Panc1 (cell line): ENCODE data around the gene ACOT8. TPM values are rescaled to one million over a fixed set of nuclear protein-coding genes. Genes with fewer than 3 reads are reported as not detected.

Source experiments
- ATAC-seq: fragments of 200-7000 bp; cut with Tn5 transposase; 2 replicates; pipeline ENCODE4 v1.9.1; 2020; ENCODE audit warnings: mild to moderate bottlenecking, moderate library complexity
- BruUV-seq: library from RNA; stranded (reverse); fragments of 400-500 nt; replicated peaks from 2 replicates; lab custom pipeline; 2021; lab: Mats Ljungman, UMichigan
- CTCF ChIA-PET: fragments of 300-600 bp; sonication (Branson Sonifier 250); formaldehyde crosslinking; loops from one replicate; lab custom pipeline; 2022; ENCODE audit warnings: antibody characterized with exemption; lab: Charles Lee
- POLR2A ChIA-PET: fragments of 300-600 bp; sonication (Branson Sonifier 250); formaldehyde crosslinking; loops from one replicate; lab custom pipeline; 2022; ENCODE audit warnings: antibody characterized with exemption; lab: Charles Lee
- DNase-seq: peaks from one replicate; pipeline ENCODE4 v3.0.0-alpha.2; 2010; ENCODE audit warnings: low read depth, low spot score
- H3K27ac ChIP-seq: 2 replicates; pipeline ENCODE4 v1.5.1; 2011; ENCODE audit warnings: mild to moderate bottlenecking, low read length, inconsistent platforms
- H3K27me3 ChIP-seq: fragments of 200-500 bp; sonication (Bioruptor generic); 2 replicates; pipeline ENCODE4 v1.6.0; 2014; ENCODE audit warnings: low read length, inconsistent platforms; ENCODE audit not compliant: control insufficient read depth, insufficient read depth
- H3K36me3 ChIP-seq: fragments of 200-500 bp; sonication (Bioruptor generic); 2 replicates; pipeline ENCODE4 v1.5.1; 2014; ENCODE audit warnings: inconsistent platforms, mild to moderate bottlenecking, low read length, moderate library complexity; ENCODE audit not compliant: control insufficient read depth, insufficient read depth
- H3K4me1 ChIP-seq: 2 replicates; pipeline ENCODE4 v1.5.1; 2011; ENCODE audit warnings: inconsistent platforms, mild to moderate bottlenecking, low read length, moderate library complexity; ENCODE audit not compliant: control insufficient read depth, insufficient read depth
- H3K4me3 ChIP-seq, 2 experiments: 2 replicates each; pipeline ENCODE4 v1.5.1; 2011 to 2012; ENCODE audit warnings: low read depth in 2 of 2, low read length in 2 of 2, mild to moderate bottlenecking in 2 of 2, inconsistent platforms in 1 of 2, moderate library complexity in 1 of 2
- H3K9me3 ChIP-seq: fragments of 200-500 bp; sonication (Bioruptor generic); 2 replicates; pipeline ENCODE4 v1.5.1; 2014; ENCODE audit warnings: low read depth, mild to moderate bottlenecking, inconsistent platforms, low read length, moderate library complexity; ENCODE audit not compliant: control insufficient read depth, insufficient read depth
- CTCF ChIP-seq: fragments of 450-650 bp; IDR thresholded peaks from 2 replicates; pipeline ENCODE4 v1.5.1; 2017; ENCODE audit warnings: mild to moderate bottlenecking
- POLR2AphosphoS5 ChIP-seq: IDR thresholded peaks from 2 replicates; pipeline ENCODE4 v1.6.1; 2012; ENCODE audit warnings: mild to moderate bottlenecking, low read depth, low read length, moderate library complexity
- SIN3A ChIP-seq: IDR thresholded peaks from 2 replicates; pipeline ENCODE4 v1.6.1; 2012; ENCODE audit warnings: low read depth, mild to moderate bottlenecking, low read length, moderate library complexity, borderline replicate concordance; ENCODE audit not compliant: insufficient read depth
- TCF7L2 ChIP-seq: IDR thresholded peaks from 2 replicates; pipeline ENCODE4 v1.6.1; 2011; ENCODE audit warnings: mild to moderate bottlenecking, low read depth, low read length, inconsistent platforms
- in situ Hi-C: cut with HindIII; loops from 2 replicates; pipeline ENCODE4 v1.10.0; 2016; ENCODE audit warnings: low sequenced_read_pairs, low pct_unique_long_range_greater_than_20kb
- intact Hi-C: fragments of 100-400 bp; cut with micrococcal nuclease; formaldehyde crosslinking; loops from one replicate; pipeline ENCODE4 v1.10.0; 2022; ENCODE audit not compliant: unreplicated experiment
- total RNA-seq: library from RNA; stranded (reverse); gene quantifications from one replicate; pipeline ENCODE4 v1.2.1, GENCODE V29; 2021; ENCODE audit not compliant: unreplicated experiment
- TF ChIP-seq, protein P1 (sequence below), 2 experiments: IDR thresholded peaks; 2 replicates each; pipeline ENCODE4 v1.6.1; 2011 to 2012; ENCODE audit warnings: low read depth in 2 of 2, control low read depth in 1 of 2, low read length in 1 of 2, mild to moderate bottlenecking in 1 of 2, moderate library complexity in 1 of 2; ENCODE audit not compliant: insufficient read depth in 1 of 2

The ACOT8 gene
- total RNA-seq, 1 experiment from 2014 or later, result 21.1 TPM

DNA sequence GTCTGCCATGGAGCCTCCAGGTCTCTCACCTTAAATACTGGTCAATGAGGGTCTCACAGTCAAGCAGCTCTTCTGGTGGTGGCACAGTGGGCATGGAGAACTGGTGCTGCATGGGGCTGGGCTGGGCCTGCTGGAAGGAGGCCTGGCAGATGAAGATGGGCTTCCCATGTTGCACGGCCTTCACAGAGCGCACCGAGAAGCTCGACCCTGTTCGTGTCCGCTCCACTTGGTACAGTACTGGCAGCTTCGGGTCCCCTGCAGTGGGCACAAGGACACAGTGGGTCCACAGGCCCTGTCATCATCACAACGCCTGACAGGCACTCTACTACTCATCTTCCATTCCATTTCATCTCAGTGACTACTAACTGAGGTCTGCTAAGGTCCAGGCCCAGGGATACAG is 8.8 kb downstream of the ACOT8 start:
- in situ Hi-C loops, result no loop called here
- H3K27ac ChIP-seq, result no peak overlapping the region
- ATAC-seq (no peak), DNase-seq (no peak)
- peaks cover 2% of the 10 kb centered on the region; the same call in 1 of the 2 replicates for H3K36me3 ChIP-seq
- intact Hi-C loops, result no loop called here
- H3K9me3 ChIP-seq, result no peaks in the 10 kb centered on the region
- ChIA-PET CTCF (interaction anchor here (0.6 kb wide), 1 partner anchor 24 kb away, joined by 5 read pairs; no protein-coding TSS in a partner anchor), POLR2A (no interaction called here)
- H3K4me1 ChIP-seq, result no peaks in the 10 kb centered on the region; the same call in 1 of the 2 replicates
- TF ChIP-seq, protein P1, sequence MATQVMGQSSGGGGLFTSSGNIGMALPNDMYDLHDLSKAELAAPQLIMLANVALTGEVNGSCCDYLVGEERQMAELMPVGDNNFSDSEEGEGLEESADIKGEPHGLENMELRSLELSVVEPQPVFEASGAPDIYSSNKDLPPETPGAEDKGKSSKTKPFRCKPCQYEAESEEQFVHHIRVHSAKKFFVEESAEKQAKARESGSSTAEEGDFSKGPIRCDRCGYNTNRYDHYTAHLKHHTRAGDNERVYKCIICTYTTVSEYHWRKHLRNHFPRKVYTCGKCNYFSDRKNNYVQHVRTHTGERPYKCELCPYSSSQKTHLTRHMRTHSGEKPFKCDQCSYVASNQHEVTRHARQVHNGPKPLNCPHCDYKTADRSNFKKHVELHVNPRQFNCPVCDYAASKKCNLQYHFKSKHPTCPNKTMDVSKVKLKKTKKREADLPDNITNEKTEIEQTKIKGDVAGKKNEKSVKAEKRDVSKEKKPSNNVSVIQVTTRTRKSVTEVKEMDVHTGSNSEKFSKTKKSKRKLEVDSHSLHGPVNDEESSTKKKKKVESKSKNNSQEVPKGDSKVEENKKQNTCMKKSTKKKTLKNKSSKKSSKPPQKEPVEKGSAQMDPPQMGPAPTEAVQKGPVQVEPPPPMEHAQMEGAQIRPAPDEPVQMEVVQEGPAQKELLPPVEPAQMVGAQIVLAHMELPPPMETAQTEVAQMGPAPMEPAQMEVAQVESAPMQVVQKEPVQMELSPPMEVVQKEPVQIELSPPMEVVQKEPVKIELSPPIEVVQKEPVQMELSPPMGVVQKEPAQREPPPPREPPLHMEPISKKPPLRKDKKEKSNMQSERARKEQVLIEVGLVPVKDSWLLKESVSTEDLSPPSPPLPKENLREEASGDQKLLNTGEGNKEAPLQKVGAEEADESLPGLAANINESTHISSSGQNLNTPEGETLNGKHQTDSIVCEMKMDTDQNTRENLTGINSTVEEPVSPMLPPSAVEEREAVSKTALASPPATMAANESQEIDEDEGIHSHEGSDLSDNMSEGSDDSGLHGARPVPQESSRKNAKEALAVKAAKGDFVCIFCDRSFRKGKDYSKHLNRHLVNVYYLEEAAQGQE (IDR thresholded peaks at IDR 0.05; ENCODE audit: insufficient read depth in 1 of 2, low read depth in 2 of 2, low read length in 1 of 2), result no peak
- H3K4me3 ChIP-seq, result no peak overlapping the region
- BruUV-seq, result no TSS peak
- H3K27me3 ChIP-seq, result no peaks in the 10 kb centered on the region

DNA sequence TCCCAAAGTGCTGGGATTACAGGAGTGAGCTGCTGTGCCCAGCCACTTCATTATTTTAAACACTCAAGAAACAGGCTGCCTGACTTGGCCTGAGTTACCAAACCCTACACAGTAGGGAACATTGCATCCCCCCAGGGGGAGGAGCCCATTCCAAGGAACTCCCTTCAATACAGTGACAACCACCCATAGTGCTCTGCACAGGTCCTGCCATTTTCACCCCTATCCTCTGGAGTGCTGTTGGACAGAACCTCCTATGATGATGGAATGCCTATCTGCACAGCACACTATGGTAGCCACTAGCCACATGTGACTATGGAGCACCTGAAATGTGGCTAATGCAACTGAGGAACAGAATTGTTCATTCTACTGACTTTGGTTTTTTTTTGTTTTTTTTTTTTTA is 11.7 kb downstream of the ACOT8 start:
- H3K4me1 ChIP-seq, result peaks cover 5% of the 10 kb centered on the region
- TF ChIP-seq POLR2AphosphoS5 (no peak), SIN3A (no peak), TCF7L2 (no peak), CTCF (no peak)
- TF ChIP-seq, protein P1 (IDR thresholded peaks at IDR 0.05; ENCODE audit: insufficient read depth in 1 of 2, low read depth in 2 of 2, low read length in 1 of 2), result no peak
- no peak for ATAC-seq
- H3K9me3 ChIP-seq, result no peaks in the 10 kb centered on the region
- in situ Hi-C loops (no loop called here), intact Hi-C loops (no loop called here)
- H3K36me3 ChIP-seq, result 0 out of 2 replicates have a peak, but pooled peaks cover 2% of the 10 kb centered on the region
- H3K27me3 ChIP-seq, result no peaks in the 10 kb centered on the region
- H3K27ac ChIP-seq, result no peak overlapping the region
- no peak for DNase-seq
- ChIA-PET POLR2A (no interaction called here), CTCF (interaction anchor here (0.6 kb wide), 1 partner anchor 16 kb away, joined by 3 read pairs; no protein-coding TSS in a partner anchor)
- no TSS peak for BruUV-seq
- H3K4me3 ChIP-seq, result no peak overlapping the region
